ENCODE measurements around the gene SEMA3C. TPM values are rescaled to one million over a fixed set of nuclear protein-coding genes. Genes with fewer than 3 reads are reported as not detected.

Gene SEMA3C
- total RNA-seq, 1 donor from 2014 or later: not detected

- Mint-ChIP-seq H3K27me3 (ENCODE audit: insufficient read depth) (no peaks in the 10 kb centered on the region), H3K36me3 (ENCODE audit: low read depth) (no peaks in the 10 kb centered on the region), H3K27ac (no peak overlapping the region), H3K4me1 (ENCODE audit: low read depth) (no peaks in the 10 kb centered on the region), H3K4me3 (no peak overlapping the region), H3K9me3 (no peaks in the 10 kb centered on the region)
- no peak for DNase-seq (ENCODE audit: low spot score)
- intact Hi-C loops (cut with micrococcal nuclease): no loop called here
These were observed 23.8 kb downstream of the SEMA3C start for GRCh38 chr7:80895056-80895455.

GRCh38 chr7:80891259-80891544 is 27.6 kb downstream of the SEMA3C start:
- Mint-ChIP-seq H3K4me3 (no peak overlapping the region), H3K27me3 (ENCODE audit: insufficient read depth) (no peaks in the 10 kb centered on the region), H3K27ac (no peak overlapping the region), H3K9me3 (no peaks in the 10 kb centered on the region), H3K4me1 (ENCODE audit: low read depth) (no peaks in the 10 kb centered on the region), H3K36me3 (ENCODE audit: low read depth) (no peaks in the 10 kb centered on the region)
- intact Hi-C loops (cut with micrococcal nuclease): no loop called here
- no peak for DNase-seq (ENCODE audit: low spot score)

- Mint-ChIP-seq H3K27ac (no peak overlapping the region), H3K27me3 (ENCODE audit: insufficient read depth) (no peaks in the 10 kb centered on the region), H3K9me3 (no peaks in the 10 kb centered on the region), H3K4me1 (ENCODE audit: low read depth) (no peaks in the 10 kb centered on the region), H3K4me3 (no peak overlapping the region), H3K36me3 (ENCODE audit: low read depth) (no peaks in the 10 kb centered on the region)
- DNase-seq (ENCODE audit: low spot score): no peak
- intact Hi-C loops (cut with micrococcal nuclease): no loop called here
These were observed 28.2 kb downstream of the SEMA3C start for GRCh38 chr7:80890426-80891258.

GRCh38 chr7:80889525-80889924 is 29.3 kb downstream of the SEMA3C start:
- H3K36me3 Mint-ChIP-seq (ENCODE audit: low read depth): no peaks in the 10 kb centered on the region
- no peaks in the 10 kb centered on the region for H3K9me3 Mint-ChIP-seq
- DNase-seq (ENCODE audit: low spot score): no peak
- no peak overlapping the region for H3K27ac Mint-ChIP-seq
- no peak overlapping the region for H3K4me3 Mint-ChIP-seq
- intact Hi-C loops (cut with micrococcal nuclease): no loop called here
- H3K27me3 Mint-ChIP-seq (ENCODE audit: insufficient read depth): no peaks in the 10 kb centered on the region
- H3K4me1 Mint-ChIP-seq (ENCODE audit: low read depth): no peaks in the 10 kb centered on the region

- DNase-seq (ENCODE audit: low spot score): no peak
- Mint-ChIP-seq H3K27me3 (ENCODE audit: insufficient read depth) (no peaks in the 10 kb centered on the region), H3K36me3 (ENCODE audit: low read depth) (no peaks in the 10 kb centered on the region), H3K27ac (no peak overlapping the region), H3K9me3 (no peaks in the 10 kb centered on the region), H3K4me1 (ENCODE audit: low read depth) (no peaks in the 10 kb centered on the region), H3K4me3 (no peak overlapping the region)
- intact Hi-C loops (cut with micrococcal nuclease): no loop called here
These were observed 33.1 kb downstream of the SEMA3C start for GRCh38 chr7:80885757-80886156.

- no peak for DNase-seq (ENCODE audit: low spot score)
- H3K27ac Mint-ChIP-seq: no peak overlapping the region
- no peak overlapping the region for H3K4me3 Mint-ChIP-seq
- no peaks in the 10 kb centered on the region for H3K36me3 Mint-ChIP-seq (ENCODE audit: low read depth)
- no peaks in the 10 kb centered on the region for H3K27me3 Mint-ChIP-seq (ENCODE audit: insufficient read depth)
- H3K9me3 Mint-ChIP-seq: no peaks in the 10 kb centered on the region
- intact Hi-C loops (cut with micrococcal nuclease): no loop called here
- no peaks in the 10 kb centered on the region for H3K4me1 Mint-ChIP-seq (ENCODE audit: low read depth)
These were observed 34.2 kb downstream of the SEMA3C start for GRCh38 chr7:80884511-80885195.

- Mint-ChIP-seq H3K27ac (no peak overlapping the region), H3K9me3 (no peaks in the 10 kb centered on the region)
These were observed 35.5 kb downstream of the SEMA3C start for GRCh38 chr7:80883154-80884025.

GRCh38 chr7:80882213-80882801 is 36.5 kb downstream of the SEMA3C start:
- Mint-ChIP-seq H3K4me1 (ENCODE audit: low read depth) (no peaks in the 10 kb centered on the region), H3K4me3 (no peak overlapping the region), H3K27ac (no peak overlapping the region), H3K27me3 (ENCODE audit: insufficient read depth) (no peaks in the 10 kb centered on the region), H3K36me3 (ENCODE audit: low read depth) (no peaks in the 10 kb centered on the region), H3K9me3 (no peaks in the 10 kb centered on the region)
- no peak for DNase-seq (ENCODE audit: low spot score)
- intact Hi-C loops (cut with micrococcal nuclease): no loop called here

More at GRCh38 chr7:80883154-80884025, 35.5 kb downstream of the SEMA3C start:
- no peaks in the 10 kb centered on the region for H3K36me3 Mint-ChIP-seq (ENCODE audit: low read depth)
- DNase-seq (ENCODE audit: low spot score): no peak
- H3K27me3 Mint-ChIP-seq (ENCODE audit: insufficient read depth): no peaks in the 10 kb centered on the region
- no peaks in the 10 kb centered on the region for H3K4me1 Mint-ChIP-seq (ENCODE audit: low read depth)
- intact Hi-C loops (cut with micrococcal nuclease): no loop called here
- no peak overlapping the region for H3K4me3 Mint-ChIP-seq

- intact Hi-C loops (cut with micrococcal nuclease): no loop called here
- H3K9me3 Mint-ChIP-seq: peaks cover 3% of the 10 kb centered on the region
- no peaks in the 10 kb centered on the region for H3K27me3 Mint-ChIP-seq (ENCODE audit: insufficient read depth)
- no peak overlapping the region for H3K4me3 Mint-ChIP-seq
- no peaks in the 10 kb centered on the region for H3K4me1 Mint-ChIP-seq (ENCODE audit: low read depth)
- no peak overlapping the region for H3K27ac Mint-ChIP-seq
- DNase-seq (ENCODE audit: low spot score): no peak
- no peaks in the 10 kb centered on the region for H3K36me3 Mint-ChIP-seq (ENCODE audit: low read depth)
These were observed 37.4 kb downstream of the SEMA3C start for GRCh38 chr7:80881351-80881900.

GRCh38 chr7:80879849-80880248 is 39.0 kb downstream of the SEMA3C start:
- Mint-ChIP-seq H3K27me3 (ENCODE audit: insufficient read depth) (no peaks in the 10 kb centered on the region), H3K36me3 (ENCODE audit: low read depth) (no peaks in the 10 kb centered on the region), H3K4me1 (ENCODE audit: low read depth) (no peaks in the 10 kb centered on the region), H3K4me3 (no peak overlapping the region), H3K9me3 (peaks cover 3% of the 10 kb centered on the region), H3K27ac (no peak overlapping the region)
- no peak for DNase-seq (ENCODE audit: low spot score)
- intact Hi-C loops (cut with micrococcal nuclease): no loop called here

GRCh38 chr7:80876894-80877414 is 41.9 kb downstream of the SEMA3C start:
- Mint-ChIP-seq H3K27me3 (ENCODE audit: insufficient read depth) (no peaks in the 10 kb centered on the region), H3K9me3 (peaks cover 3% of the 10 kb centered on the region), H3K27ac (no peak overlapping the region), H3K4me1 (ENCODE audit: low read depth) (no peaks in the 10 kb centered on the region), H3K4me3 (no peak overlapping the region), H3K36me3 (ENCODE audit: low read depth) (no peaks in the 10 kb centered on the region)
- intact Hi-C loops (cut with micrococcal nuclease): no loop called here
- DNase-seq (ENCODE audit: low spot score): no peak

- intact Hi-C loops (cut with micrococcal nuclease): no loop called here
- peaks cover 3% of the 10 kb centered on the region for H3K9me3 Mint-ChIP-seq
- no peaks in the 10 kb centered on the region for H3K27me3 Mint-ChIP-seq (ENCODE audit: insufficient read depth)
- no peak overlapping the region for H3K27ac Mint-ChIP-seq
- H3K4me1 Mint-ChIP-seq (ENCODE audit: low read depth): no peaks in the 10 kb centered on the region
- DNase-seq (ENCODE audit: low spot score): no peak
- H3K4me3 Mint-ChIP-seq: no peak overlapping the region
- H3K36me3 Mint-ChIP-seq (ENCODE audit: low read depth): no peaks in the 10 kb centered on the region
These were observed 43.2 kb downstream of the SEMA3C start for GRCh38 chr7:80875537-80876120.

Data from activated T-helper 1 cell treated with anti-CD3 and anti-CD28 coated beads, Interleukin-12 subunit alpha, Interleukin-12 subunit beta, Interleukin-2, Interleukin-4 antibody, amounts not matched to agents 30 ng/mL and 10 ng/mL and 1 ng/mL, durations not matched to agents 14 hours and 24 hours and 36 hours (primary cell).